ENCODE results near the gene GPBP1L1.

DNA sequence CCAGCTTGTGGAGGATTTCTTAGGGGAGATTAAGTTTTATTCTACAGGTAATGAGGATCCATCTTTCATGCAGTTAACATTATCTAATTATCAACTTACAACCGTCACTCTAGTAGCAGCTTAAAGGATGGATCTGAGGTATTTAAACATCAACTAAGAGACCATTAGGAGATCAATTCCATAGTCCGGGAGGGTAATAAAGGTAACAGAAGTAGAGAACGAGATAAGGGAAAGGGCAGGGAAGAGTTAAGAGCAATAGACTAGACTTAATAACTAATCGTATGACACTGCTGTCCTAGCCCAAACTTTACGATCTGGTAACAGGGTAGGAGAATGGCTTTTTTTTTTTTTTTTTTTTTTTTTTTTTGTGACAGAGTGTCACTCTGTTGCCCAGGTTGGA, 43.0 kb downstream of the GPBP1L1 start:
- TF ChIP-seq POLR2AphosphoS5 (IDR thresholded peaks at IDR 0.05; ENCODE audit: low read depth, low read length) (no peak), POLR2A (IDR thresholded peaks at IDR 0.05; ENCODE audit: low read depth, low read length) (no peak), TAF1 (IDR thresholded peaks at IDR 0.05; ENCODE audit: low read depth, low read length) (no peak), SPI1 (IDR thresholded peaks at IDR 0.05; ENCODE audit: low read depth, low read length) (no peak), PAX5 (IDR thresholded peaks at IDR 0.05; ENCODE audit: insufficient read depth, low read length, severe bottlenecking) (no peak)

All from GM12891 (cell line).